ENCODE measurements around the gene TMEM167A.

GRCh38 chr5:83025690-83026478 is 51.3 kb downstream of the TMEM167A start:
- TF ChIP-seq POLR2A (IDR thresholded peaks at IDR 0.05): no peak
- no peak for TF ChIP-seq CTCF (IDR thresholded peaks at IDR 0.05)

Measured in right lobe of liver (tissue), 4 donors.